Activated CD8-positive, alpha-beta T cell treated with anti-CD3 and anti-CD28 coated beads for 36 hours (primary cell): ENCODE measurements around the gene FAM118B. TPM values are rescaled to one million over a fixed set of nuclear protein-coding genes. Genes with fewer than 3 reads are reported as not detected.

Source experiments
- ATAC-seq: fragments of 200-7000 bp; cut with Tn5 transposase; one replicate; pipeline ENCODE4 v1.10.0; 2021; ENCODE audit warnings: mild to moderate bottlenecking, moderate library complexity
- CTCF ChIA-PET: fragments of 350-600 bp; sonication (Branson Sonifier 250); formaldehyde crosslinking; loops from one replicate; lab custom pipeline; 2021; ENCODE audit warnings: antibody characterized with exemption; lab: Charles Lee
- POLR2A ChIA-PET: fragments of 350-600 bp; sonication (Branson Sonifier 250); formaldehyde crosslinking; loops from one replicate; lab custom pipeline; 2021; ENCODE audit warnings: antibody characterized with exemption; lab: Charles Lee
- DNase-seq: peaks from one replicate; pipeline ENCODE4 v3.0.0-alpha.2; 2020
- H3K27ac Mint-ChIP-seq: one replicate; pipeline ENCODE4 v1.8.0; 2021; ENCODE audit warnings: mild to moderate bottlenecking, mixed read lengths
- H3K27me3 Mint-ChIP-seq: one replicate; pipeline ENCODE4 v1.8.0; 2021; ENCODE audit warnings: mixed read lengths
- H3K36me3 Mint-ChIP-seq: one replicate; pipeline ENCODE4 v1.8.0; 2021; ENCODE audit warnings: low read depth, mixed read lengths
- H3K4me1 Mint-ChIP-seq: one replicate; pipeline ENCODE4 v1.8.0; 2021; ENCODE audit warnings: low read depth, mixed read lengths
- H3K4me3 Mint-ChIP-seq: one replicate; pipeline ENCODE4 v1.8.0; 2021; ENCODE audit warnings: mild to moderate bottlenecking, moderate library complexity, mixed read lengths
- H3K9me3 Mint-ChIP-seq: one replicate; pipeline ENCODE4 v1.8.0; 2021; ENCODE audit warnings: mixed read lengths
- CTCF ChIP-seq: fragments of 200-600 bp; IDR thresholded peaks from one replicate; pipeline ENCODE4 v1.8.0; 2022; ENCODE audit warnings: antibody characterized with exemption, mild to moderate bottlenecking
- intact Hi-C: fragments of 100-400 bp; cut with micrococcal nuclease; formaldehyde crosslinking; loops from one replicate; pipeline ENCODE4 v1.10.0; 2022
- total RNA-seq, 2 experiments: library from RNA; stranded (reverse); gene quantifications; one replicate each; pipeline ENCODE4 v1.2.3, GENCODE V29; 2021

FAM118B gene
- 1 to 10 TPM; 8.9 to 9.5 TPM for total RNA-seq

- Mint-ChIP-seq H3K27me3 (no peaks in the 10 kb centered on the region), H3K4me3 (peak within 1 kb of the TSS; percentile 93), H3K36me3 (peaks cover 16% of the 10 kb centered on the region), H3K4me1 (peaks cover 29% of the 10 kb centered on the region), H3K27ac (peak within 1 kb of the TSS; percentile 94), H3K9me3 (no peaks in the 10 kb centered on the region)
- intact Hi-C loops = no loop called here
- no peak for TF ChIP-seq CTCF
- ATAC-seq (peak; percentile 97), DNase-seq (peak; percentile 99)
- POLR2A ChIA-PET = interaction anchor here (0.6 to 2.0 kb wide), 10 partner anchors 11 to 324 kb away, joined by 3 to 6 read pairs (median 3); partner anchors contain the start of genes DCPS, FOXRED1, HYLS1 and SRPRA
- CTCF ChIA-PET = interaction anchor here (1.8 kb wide), 1 partner anchor 18 kb away, joined by 4 read pairs; no protein-coding TSS in a partner anchor
These were observed at the start of gene FAM118B, which contains the start of gene RPUSD4 for GRCh38 chr11:126211236-126212088. FAM118B (plus strand) TSS chr11:126211782; CDS start chr11:126235002, 23,220 bp downstream. RPUSD4 (minus strand) TSS chr11:126211650; CDS start chr11:126211638, 12 bp downstream.

- DNase-seq (no peak), ATAC-seq (no peak)
- peaks cover 2% of the 10 kb centered on the region for H3K27me3 Mint-ChIP-seq
- no peaks in the 10 kb centered on the region for H3K9me3 Mint-ChIP-seq
- no peak overlapping the region for H3K27ac Mint-ChIP-seq
- peaks cover 3% of the 10 kb centered on the region for H3K4me1 Mint-ChIP-seq
- intact Hi-C loops = no loop called here
- no peak overlapping the region for H3K4me3 Mint-ChIP-seq
- no peaks in the 10 kb centered on the region for H3K36me3 Mint-ChIP-seq
- TF ChIP-seq CTCF = no peak
- ChIA-PET CTCF (interaction anchor here (1.0 kb wide), 1 partner anchor 10 kb away, joined by 3 read pairs; no protein-coding TSS in a partner anchor), POLR2A (no interaction called here)
These were observed 49.1 kb upstream of the FAM118B start for GRCh38 chr11:126162306-126163030.

- intact Hi-C loops = no loop called here
- CTCF ChIA-PET = interaction anchor here (1.0 kb wide), 1 partner anchor 11 kb away, joined by 3 read pairs; no protein-coding TSS in a partner anchor
- no peak for DNase-seq
- no peaks in the 10 kb centered on the region for H3K9me3 Mint-ChIP-seq
- H3K27ac Mint-ChIP-seq = no peak overlapping the region
- peaks cover 2% of the 10 kb centered on the region for H3K27me3 Mint-ChIP-seq
- H3K36me3 Mint-ChIP-seq = no peaks in the 10 kb centered on the region
- no peak for ATAC-seq
- POLR2A ChIA-PET = no interaction called here
- no peak for TF ChIP-seq CTCF
- H3K4me1 Mint-ChIP-seq = peaks cover 3% of the 10 kb centered on the region
- H3K4me3 Mint-ChIP-seq = no peak overlapping the region
These were observed 48.4 kb upstream of the FAM118B start for GRCh38 chr11:126163074-126163700.

GRCh38 chr11:126163779-126164178 is 47.8 kb upstream of the FAM118B start:
- POLR2A ChIA-PET = no interaction called here
- CTCF ChIA-PET = no interaction called here
- ATAC-seq (no peak), DNase-seq (peak; percentile 7)
- H3K4me3 Mint-ChIP-seq = no peak overlapping the region
- peaks cover 2% of the 10 kb centered on the region for H3K27me3 Mint-ChIP-seq
- no peaks in the 10 kb centered on the region for H3K9me3 Mint-ChIP-seq
- H3K36me3 Mint-ChIP-seq = no peaks in the 10 kb centered on the region
- intact Hi-C loops = no loop called here
- TF ChIP-seq CTCF = no peak
- H3K27ac Mint-ChIP-seq = no peak overlapping the region
- H3K4me1 Mint-ChIP-seq = peaks cover 3% of the 10 kb centered on the region
